Naive thymus-derived CD4-positive, alpha-beta T cell (primary cell): ENCODE data around the gene CALCOCO2. TPM values are rescaled to one million over a fixed set of nuclear protein-coding genes. Genes with fewer than 3 reads are reported as not detected.

Experiments
- ATAC-seq: fragments of 150-1000 bp; cut with Tn5 transposase; 2 replicates; pipeline ENCODE4 v1.10.0; 2021; ENCODE audit warnings: mild to moderate bottlenecking, moderate library complexity
- CTCF ChIA-PET: fragments of 350-600 bp; sonication (Branson Sonifier 250); formaldehyde crosslinking; loops from one replicate; lab custom pipeline; 2021; ENCODE audit warnings: antibody characterized with exemption; lab: Charles Lee
- POLR2A ChIA-PET: fragments of 350-600 bp; sonication (Branson Sonifier 250); formaldehyde crosslinking; loops from one replicate; lab custom pipeline; 2021; ENCODE audit warnings: antibody characterized with exemption, inconsistent platforms; lab: Charles Lee
- DNase-seq, 9 donors: peaks; one replicate each; pipeline versions ENCODE4 v3.0.0 to v3.0.0-alpha.2; 2020 to 2022; ENCODE audit warnings: mixed read lengths in 1 of 9
- H3K27ac ChIP-seq: one replicate; pipeline ENCODE4 v1.7.0; 2013; ENCODE audit warnings: mild to moderate bottlenecking, low read depth, low read length, moderate library complexity
- H3K27me3 ChIP-seq, 2 donors: one replicate each; pipeline ENCODE4 v1.7.0; 2013; ENCODE audit warnings: low read length in 2 of 2, mild to moderate bottlenecking in 2 of 2, moderate library complexity in 2 of 2; ENCODE audit not compliant: control insufficient read depth in 2 of 2, insufficient read depth in 2 of 2
- H3K36me3 ChIP-seq, 3 experiments: 1 replicate in 2 of 3; 2 replicates in 1 of 3; pipeline ENCODE4 v1.7.0; 2013; ENCODE audit warnings: low read length in 3 of 3, mild to moderate bottlenecking in 3 of 3, moderate library complexity in 1 of 3; ENCODE audit not compliant: insufficient read depth in 3 of 3, control insufficient read depth in 2 of 3
- H3K4me1 ChIP-seq, 2 donors: one replicate each; pipeline ENCODE4 v1.7.0; 2013; ENCODE audit warnings: low read length in 2 of 2, mild to moderate bottlenecking in 2 of 2, moderate library complexity in 1 of 2; ENCODE audit not compliant: control insufficient read depth in 2 of 2, insufficient read depth in 2 of 2
- H3K4me3 ChIP-seq: 2 replicates; pipeline ENCODE4 v1.7.0; 2013; ENCODE audit warnings: mild to moderate bottlenecking, low read length
- H3K9me3 ChIP-seq, 3 experiments: 1 replicate in 2 of 3; 2 replicates in 1 of 3; pipeline ENCODE4 v1.7.0; 2013; ENCODE audit warnings: low read length in 3 of 3; ENCODE audit not compliant: control insufficient read depth in 2 of 3
- H3K27ac Mint-ChIP-seq, 9 donors: one replicate each; pipeline ENCODE4 v1.8.0; 2020 to 2022; ENCODE audit warnings: mixed read lengths in 9 of 9, mild to moderate bottlenecking in 8 of 9, moderate library complexity in 5 of 9, inconsistent platforms in 2 of 9
- H3K27me3 Mint-ChIP-seq, 5 donors: one replicate each; pipeline ENCODE4 v1.8.0; 2021 to 2022; ENCODE audit warnings: mixed read lengths in 5 of 5, mild to moderate bottlenecking in 1 of 5
- H3K36me3 Mint-ChIP-seq, 5 donors: one replicate each; pipeline ENCODE4 v1.8.0; 2020 to 2022; ENCODE audit warnings: mixed read lengths in 5 of 5, mild to moderate bottlenecking in 3 of 5, inconsistent platforms in 1 of 5
- H3K4me1 Mint-ChIP-seq, 7 donors: one replicate each; pipeline ENCODE4 v1.8.0; 2020 to 2022; ENCODE audit warnings: mixed read lengths in 7 of 7, mild to moderate bottlenecking in 3 of 7, inconsistent platforms in 1 of 7
- H3K4me3 Mint-ChIP-seq, 10 donors: one replicate each; pipeline ENCODE4 v1.8.0; 2020 to 2022; ENCODE audit warnings: mild to moderate bottlenecking in 10 of 10, mixed read lengths in 10 of 10, moderate library complexity in 6 of 10, inconsistent platforms in 2 of 10
- H3K9me3 Mint-ChIP-seq, 11 donors: one replicate each; pipeline ENCODE4 v1.8.0; 2020 to 2022; ENCODE audit warnings: mixed read lengths in 11 of 11, mild to moderate bottlenecking in 4 of 11, inconsistent platforms in 1 of 11, moderate library complexity in 1 of 11
- intact Hi-C, 2 donors: fragments of 100-400 bp; cut with micrococcal nuclease; formaldehyde crosslinking; loops; one replicate each; pipeline ENCODE4 v1.15.1; 2023
- polyA plus RNA-seq, 2 donors: library from polyadenylated mRNA; unstranded; fragments of 300-500 nt; fragmentation: Illumina TruSeq; gene quantifications; one replicate each; pipeline ENCODE4 v1.2.3, GENCODE V29; 2021
- total RNA-seq, 6 experiments: library from RNA in 5 of 6; stranded (reverse) in 5 of 6; gene quantifications; 1 replicate in 5 of 6; 2 replicates in 1 of 6; pipeline ENCODE4 v1.2.3 and lab custom pipeline; 2021 to 2026

CALCOCO2 gene
- total and polyA plus RNA-seq, 7 experiments from 2014 or later = 129 to 208 (median 157) TPM

GRCh38 chr17:48910370-48910769 lies 79.5 kb downstream of the CALCOCO2 start:
- ChIA-PET CTCF (no interaction called here), POLR2A (interaction anchor here (4.6 kb wide), 1 partner anchor 34 kb away, joined by 29 read pairs; the partner anchor contains the start of gene SNF8)
- peaks cover 0 to 30% (median 8%) of the 10 kb centered on the region in 5 donors for H3K36me3 Mint-ChIP-seq
- H3K27ac ChIP-seq = peak overlapping the region; percentile 93
- peak overlapping the region in 8 of 9 donors; percentile 30 to 99 (median 87) for H3K27ac Mint-ChIP-seq
- peaks cover 6 to 42% (median 18%) of the 10 kb centered on the region in 3 experiments for H3K36me3 ChIP-seq
- ATAC-seq (no peak), DNase-seq (no peak)
- H3K4me3 Mint-ChIP-seq = peak overlapping the region; percentile 66 to 100 (median 93)
- H3K4me1 Mint-ChIP-seq = peaks cover 37 to 72% (median 67%) of the 10 kb centered on the region in 7 donors
- H3K27me3 ChIP-seq = no peaks in the 10 kb centered on the region
- peaks cover 30 to 33% of the 10 kb centered on the region in 2 donors for H3K4me1 ChIP-seq
- H3K27me3 Mint-ChIP-seq = no peaks in the 10 kb centered on the region
- H3K9me3 Mint-ChIP-seq = peaks cover 0 to 1% (median 0%) of the 10 kb centered on the region in 11 donors
- intact Hi-C loops = no loop called here
- H3K9me3 ChIP-seq = no peaks in the 10 kb centered on the region
- no peak overlapping the region for H3K4me3 ChIP-seq

- POLR2A ChIA-PET = no interaction called here
- CTCF ChIA-PET = no interaction called here
- DNase-seq (no peak), ATAC-seq (no peak)
- H3K27me3 ChIP-seq = no peaks in the 10 kb centered on the region
- no peak overlapping the region for H3K4me3 ChIP-seq
- peaks cover 31 to 33% of the 10 kb centered on the region in 2 donors for H3K4me1 ChIP-seq
- H3K4me3 Mint-ChIP-seq = peak overlapping the region in 3 of 10 donors; percentile 1 to 21 (median 8)
- peaks cover 2 to 36% (median 8%) of the 10 kb centered on the region in 5 donors for H3K36me3 Mint-ChIP-seq
- H3K9me3 ChIP-seq = no peaks in the 10 kb centered on the region
- peak overlapping the region in 5 of 9 donors; percentile 40 to 77 (median 51) for H3K27ac Mint-ChIP-seq
- H3K4me1 Mint-ChIP-seq = peaks cover 44 to 81% (median 72%) of the 10 kb centered on the region in 7 donors
- intact Hi-C loops = loop anchor here in 1 of 2 donors (2.0 kb wide), 1 partner anchor 32 kb away; the partner anchor contains the start of gene SNF8
- peaks cover 0 to 3% (median 0%) of the 10 kb centered on the region in 11 donors for H3K9me3 Mint-ChIP-seq
- peaks cover 6 to 62% (median 22%) of the 10 kb centered on the region in 3 experiments for H3K36me3 ChIP-seq
- H3K27me3 Mint-ChIP-seq = no peaks in the 10 kb centered on the region
- no peak overlapping the region for H3K27ac ChIP-seq
Observed at GRCh38 chr17:48912476-48912875, 81.6 kb downstream of the CALCOCO2 start.

Other genes starting within 250 kb of the CALCOCO2 start
- 10 to 100 TPM in 1 of 5 experiments, 1 to 10 TPM in 3, under 1 TPM in 1; 0.48 to 14.6 (median 7.1) TPM for gene HOXB3, start 240.8 kb upstream of the CALCOCO2 start, total RNA-seq
- under 1 TPM in 1 of 2 donors, not detected in 1; 0.11 TPM for gene HOXB3, start 240.8 kb upstream of the CALCOCO2 start, polyA plus RNA-seq
- not detected for gene HOXB5, start 237.3 kb upstream of the CALCOCO2 start, total RNA-seq
- not detected for gene HOXB5, start 237.3 kb upstream of the CALCOCO2 start, polyA plus RNA-seq
- gene HOXB6, start 226.0 kb upstream of the CALCOCO2 start, total RNA-seq = under 1 TPM in 1 of 5 experiments, not detected in 4; 0.34 TPM
- not detected for gene HOXB6, start 226.0 kb upstream of the CALCOCO2 start, polyA plus RNA-seq
- gene HOXB7, start 220.0 kb upstream of the CALCOCO2 start, total RNA-seq = under 1 TPM in 1 of 5 experiments, not detected in 4; 0.31 TPM
- gene HOXB7, start 220.0 kb upstream of the CALCOCO2 start, polyA plus RNA-seq = not detected
- not detected for gene HOXB8, start 215.7 kb upstream of the CALCOCO2 start, total RNA-seq
- gene HOXB8, start 215.7 kb upstream of the CALCOCO2 start, polyA plus RNA-seq = not detected
- gene HOXB9, start 204.7 kb upstream of the CALCOCO2 start, total RNA-seq = under 1 TPM in 3 of 5 experiments, not detected in 2; 0.12 to 0.24 (median 0.16) TPM
- not detected for gene HOXB9, start 204.7 kb upstream of the CALCOCO2 start, polyA plus RNA-seq
- gene PRAC1, start 108.5 kb upstream of the CALCOCO2 start, total RNA-seq = not detected
- not detected for gene PRAC1, start 108.5 kb upstream of the CALCOCO2 start, polyA plus RNA-seq
- not detected for gene PRAC2, start 107.8 kb upstream of the CALCOCO2 start, total RNA-seq
- not detected for gene PRAC2, start 107.8 kb upstream of the CALCOCO2 start, polyA plus RNA-seq
- not detected for gene HOXB13, start 102.3 kb upstream of the CALCOCO2 start, total RNA-seq
- gene HOXB13, start 102.3 kb upstream of the CALCOCO2 start, polyA plus RNA-seq = not detected
- not detected for gene TTLL6, start 13.8 kb upstream of the CALCOCO2 start, total RNA-seq
- not detected for gene TTLL6, start 13.8 kb upstream of the CALCOCO2 start, polyA plus RNA-seq
- 100 to 1,000 TPM in 1 of 5 experiments, 10 to 100 TPM in 4; 28.0 to 102 (median 37.0) TPM for gene ATP5MC1, start 61.8 kb downstream of the CALCOCO2 start, total RNA-seq
- gene ATP5MC1, start 61.8 kb downstream of the CALCOCO2 start, polyA plus RNA-seq = 100 to 1,000 TPM; 155 to 179 TPM
- gene UBE2Z, start 77.4 kb downstream of the CALCOCO2 start, total RNA-seq = 10 to 100 TPM; 71.6 to 96.6 (median 91.8) TPM
- gene UBE2Z, start 77.4 kb downstream of the CALCOCO2 start, polyA plus RNA-seq = 10 to 100 TPM; 52.1 to 55.6 TPM
- gene SNF8, start 113.8 kb downstream of the CALCOCO2 start, total RNA-seq = 100 to 1,000 TPM in 1 of 5 experiments, 10 to 100 TPM in 4; 54.8 to 122 (median 60.3) TPM
- gene SNF8, start 113.8 kb downstream of the CALCOCO2 start, polyA plus RNA-seq = 10 to 100 TPM; 94.2 to 98.5 TPM
- gene GIP, start 137.6 kb downstream of the CALCOCO2 start, total RNA-seq = not detected
- not detected for gene GIP, start 137.6 kb downstream of the CALCOCO2 start, polyA plus RNA-seq
- gene IGF2BP1, start 166.3 kb downstream of the CALCOCO2 start, total RNA-seq = not detected
- gene IGF2BP1, start 166.3 kb downstream of the CALCOCO2 start, polyA plus RNA-seq = not detected